ENCODE results near the gene RASA2. TPM values are rescaled to one million over a fixed set of nuclear protein-coding genes. Genes with fewer than 3 reads are reported as not detected.

Gene RASA2
- total and polyA plus RNA-seq, 2 experiments from 2014 or later: 16.6 to 28.6 TPM

- TF ChIP-seq ZNF462 (CRISPR knock-in tag; IDR thresholded peaks at IDR 0.05): no peak
- TF ChIP-seq ZNF114 (CRISPR knock-in tag; IDR thresholded peaks at IDR 0.05): no peak
- TF ChIP-seq CTCF (conservative IDR thresholded peaks at IDR 0.05; ENCODE audit: low read depth in 2 of 2): no peak
- TF ChIP-seq EZH2 (IDR thresholded peaks at IDR 0.05; ENCODE audit: low read depth, unreplicated experiment): no peak
- TF ChIP-seq REST (IDR thresholded peaks at IDR 0.05; ENCODE audit: unreplicated experiment): no peak
- TF ChIP-seq JUNB (IDR thresholded peaks at IDR 0.05; ENCODE audit: unreplicated experiment): no peak
Observed at GRCh38 chr3:141547791-141548190, 61.0 kb downstream of the RASA2 start (continued).

All from GM23338 (cell line).